ENCODE data around the gene EEF2K.
A peak's percentile ranks its signal among the peaks of the same experiment; 100 is the strongest.
"Not testable (repeated sequence)": the region's sequence is repeated elsewhere in the genome, so short reads cannot be mapped to it uniquely, and the experiment has no call there.

The EEF2K gene

DNA sequence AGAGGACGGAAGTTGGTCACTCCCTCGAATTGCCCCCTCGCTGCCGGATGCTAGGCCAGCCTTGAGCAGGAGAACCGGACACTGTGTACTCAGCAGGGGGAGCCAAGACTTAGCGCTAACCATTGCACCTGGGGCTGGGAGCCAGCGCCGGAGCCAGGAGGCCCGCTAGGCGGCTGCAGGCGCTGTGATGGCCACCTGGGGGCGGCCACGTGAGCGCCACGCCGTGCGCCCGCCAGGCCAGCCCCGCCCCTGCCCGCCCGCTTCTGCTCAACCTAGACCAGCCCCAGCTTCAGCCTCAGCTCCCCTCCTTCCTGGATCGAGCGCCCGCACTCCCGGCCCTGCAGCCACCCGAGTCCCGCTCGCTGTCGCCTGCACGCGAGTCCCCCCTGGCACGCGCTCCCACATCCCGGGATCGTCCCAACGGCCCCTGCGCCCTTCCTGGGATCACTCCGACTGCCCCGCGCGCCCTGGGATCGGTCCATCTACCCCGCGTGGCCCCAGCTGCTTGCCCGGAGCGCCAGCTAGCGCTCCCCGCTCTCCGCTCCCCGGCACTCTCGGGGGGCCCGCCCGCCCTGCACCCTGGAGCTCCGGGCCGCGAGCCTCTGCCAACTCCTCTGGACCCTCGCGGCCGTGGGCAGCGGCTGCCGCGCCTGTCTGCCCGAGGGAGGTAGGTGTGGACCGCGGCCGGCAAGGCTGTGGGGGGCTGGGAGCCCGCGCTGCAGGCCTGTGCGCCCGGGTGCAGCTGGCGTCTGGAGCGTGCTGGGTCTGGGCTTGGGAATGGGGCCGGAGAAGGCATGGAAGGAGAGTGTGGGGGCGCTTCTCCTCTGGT, at the start of gene EEF2K:
Gene EEF2K, plus strand, starts transcription at position 266 of the 829 bp plus-strand sequence. CDS start 19,452 bp downstream, outside the sequence.
- DNase-seq (ENCODE audit: low read depth in 2 of 2), result peak; percentile 66 to 85

GRCh38 chr16:22161401-22161800, 44.7 kb upstream of the EEF2K start:
- DNase-seq (ENCODE audit: low read depth in 2 of 2), result no peak

- peak; percentile 27 to 49 for DNase-seq (ENCODE audit: low read depth in 2 of 2)
Measured at GRCh38 chr16:22161999-22162655, 44.0 kb upstream of the EEF2K start, which contains the start of gene SDR42E2. Gene SDR42E2 (plus strand): TSS chr16:22162506. CDS start chr16:22165583, 3,077 bp downstream.

DNA sequence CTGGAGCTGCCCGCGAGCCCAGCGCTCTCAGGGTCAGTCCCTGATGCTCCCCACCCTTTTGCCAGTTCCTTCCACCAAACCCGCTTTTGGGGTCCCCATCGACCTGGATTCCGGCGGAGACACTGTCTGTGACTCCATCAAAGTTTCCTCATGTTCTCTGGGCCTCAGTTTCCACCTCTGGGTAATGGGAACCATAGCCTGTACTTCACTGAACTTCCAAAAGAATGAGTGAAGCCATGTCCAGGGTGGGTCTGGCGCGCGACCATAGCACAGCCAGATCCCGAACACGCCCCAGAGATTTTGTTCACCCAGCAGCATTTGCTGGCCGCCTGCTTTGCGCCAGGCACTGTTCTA, 43.4 kb upstream of the EEF2K start:
- no peak for DNase-seq (ENCODE audit: low read depth in 2 of 2)

DNA sequence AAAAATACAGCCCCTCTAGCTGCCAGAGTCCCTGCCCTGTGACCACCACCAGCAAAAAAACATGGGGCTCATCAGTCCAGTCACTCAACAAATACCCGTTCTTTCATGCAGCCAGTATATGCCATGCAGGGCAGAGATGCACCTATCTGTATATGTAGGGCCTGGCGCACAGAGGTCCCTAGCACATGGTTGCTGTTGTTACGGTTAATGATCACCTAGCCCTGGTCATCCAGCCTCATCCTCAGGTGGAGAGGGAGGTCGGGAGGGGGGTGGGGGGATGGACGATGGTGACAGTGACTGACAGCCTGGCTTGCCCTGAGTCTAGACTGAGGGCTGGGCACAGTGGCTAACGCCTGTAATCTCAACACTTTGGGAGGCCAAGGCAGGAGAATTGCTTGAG, 42.3 kb upstream of the EEF2K start:
- no peak for DNase-seq (ENCODE audit: low read depth in 2 of 2)

- DNase-seq (ENCODE audit: low read depth in 2 of 2), result no peak
Measured at GRCh38 chr16:22164482-22164881, 41.6 kb upstream of the EEF2K start.

DNA sequence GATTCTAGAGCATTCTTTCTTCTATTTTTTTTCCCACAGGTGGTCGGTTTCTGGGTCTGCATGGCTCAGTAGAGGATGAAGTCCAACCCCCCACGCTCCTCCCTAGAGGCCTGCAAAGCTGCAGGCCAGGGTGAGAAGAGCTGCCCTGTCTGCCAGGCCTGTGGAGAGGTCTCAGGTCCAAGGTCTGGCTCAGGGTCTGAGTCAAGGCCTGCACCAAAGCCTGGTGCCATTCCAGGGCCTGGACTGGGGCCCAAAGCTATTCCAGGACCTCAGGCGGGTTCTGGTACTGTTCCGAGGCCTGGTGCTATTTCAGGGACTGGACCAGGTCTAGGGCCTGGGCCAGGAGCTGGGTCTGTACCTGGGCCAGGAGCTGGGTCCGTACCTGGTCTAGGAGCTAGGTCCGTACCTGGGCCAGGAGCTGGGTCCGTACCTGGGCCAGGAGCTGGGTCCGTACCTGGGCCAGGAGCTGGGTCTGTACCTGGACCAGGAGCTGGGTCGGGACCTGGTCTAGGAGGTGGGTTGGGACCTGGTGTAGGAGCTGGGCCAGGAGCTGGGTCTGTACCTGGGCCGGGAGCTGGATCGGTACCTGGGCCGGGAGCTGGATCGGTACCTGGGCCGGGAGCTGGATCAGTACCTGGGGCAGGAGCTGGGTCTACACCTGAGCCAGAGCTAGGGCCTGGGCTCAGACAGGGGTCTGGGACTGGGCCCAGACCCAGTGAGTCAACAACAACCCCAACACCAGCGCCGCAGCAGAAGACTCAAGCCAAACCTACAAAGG, 40.4 kb upstream of the EEF2K start:
- no peak for DNase-seq (ENCODE audit: low read depth in 2 of 2)

GRCh38 chr16:22171953-22172352, 34.1 kb upstream of the EEF2K start:
- DNase-seq (ENCODE audit: low read depth in 2 of 2), result no peak

DNA sequence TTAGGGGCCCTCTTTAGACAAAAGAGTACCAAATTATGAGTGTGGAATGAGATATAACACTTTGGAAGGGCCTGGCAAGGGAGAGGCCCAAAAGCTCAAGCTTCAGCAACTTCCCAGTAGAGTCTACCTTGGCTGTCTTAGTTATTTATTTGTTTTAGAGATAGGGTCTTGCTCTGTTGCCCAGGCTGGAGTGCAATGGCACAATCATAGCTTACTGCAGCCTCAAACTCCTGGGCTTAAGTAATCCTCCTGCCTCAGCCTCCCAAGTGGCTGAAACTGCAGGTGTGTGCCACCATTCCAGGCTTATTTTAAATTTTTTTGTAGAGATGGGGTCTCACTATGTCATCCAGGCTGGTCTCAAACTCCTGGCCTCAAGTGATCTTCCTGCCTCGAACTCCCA, 33.4 kb upstream of the EEF2K start:
- not testable (repeated sequence) for DNase-seq (ENCODE audit: low read depth in 2 of 2)

- DNase-seq (ENCODE audit: low read depth in 2 of 2), result no peak
Measured at GRCh38 chr16:22174642-22175041, 31.4 kb upstream of the EEF2K start.

- DNase-seq (ENCODE audit: low read depth in 2 of 2), result no peak
Measured at GRCh38 chr16:22177968-22178930, 27.8 kb upstream of the EEF2K start.

DNA sequence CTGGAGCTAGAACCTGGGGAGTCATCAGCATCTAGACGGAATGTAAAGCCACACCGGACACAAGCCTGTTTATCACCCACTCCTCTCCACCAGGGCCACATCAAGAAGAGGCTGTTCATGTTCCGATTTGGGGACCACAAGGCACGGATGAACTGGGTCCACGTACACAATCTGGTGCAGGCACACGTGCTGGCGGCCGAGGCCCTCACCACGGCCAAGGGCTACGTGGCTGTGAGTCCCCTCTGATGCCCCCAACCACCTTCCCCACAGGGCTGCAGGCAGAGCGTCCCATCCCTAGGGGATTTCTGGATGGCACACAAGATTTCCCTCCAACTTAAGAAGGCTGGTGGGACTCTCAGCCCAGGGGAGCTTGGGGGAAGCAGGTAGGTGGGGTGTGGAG, 24.7 kb upstream of the EEF2K start:
- DNase-seq (ENCODE audit: low read depth in 2 of 2), result no peak

DNA sequence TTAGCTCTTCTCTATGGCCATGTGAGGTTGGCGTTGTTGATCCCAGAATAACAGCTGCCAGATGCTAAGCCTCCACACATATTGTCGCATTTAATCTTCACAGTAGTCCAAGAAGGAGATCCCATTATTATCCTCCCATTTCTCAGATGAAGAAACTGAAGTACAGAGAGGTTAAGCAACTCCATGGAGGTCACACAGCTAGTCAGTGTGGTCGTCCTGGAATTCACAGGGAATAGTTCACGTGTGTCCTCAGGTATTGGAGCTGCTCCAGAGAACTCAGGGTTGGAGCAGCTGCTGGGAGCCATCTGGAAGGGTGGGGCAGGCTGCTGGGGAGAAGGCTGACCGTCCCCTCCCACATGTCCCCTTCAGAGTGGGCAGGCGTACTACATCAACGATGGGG, 24.2 kb upstream of the EEF2K start:
- DNase-seq (ENCODE audit: low read depth in 2 of 2), result no peak

GRCh38 chr16:22183335-22183734, 22.7 kb upstream of the EEF2K start:
- no peak for DNase-seq (ENCODE audit: low read depth in 2 of 2)

DNA sequence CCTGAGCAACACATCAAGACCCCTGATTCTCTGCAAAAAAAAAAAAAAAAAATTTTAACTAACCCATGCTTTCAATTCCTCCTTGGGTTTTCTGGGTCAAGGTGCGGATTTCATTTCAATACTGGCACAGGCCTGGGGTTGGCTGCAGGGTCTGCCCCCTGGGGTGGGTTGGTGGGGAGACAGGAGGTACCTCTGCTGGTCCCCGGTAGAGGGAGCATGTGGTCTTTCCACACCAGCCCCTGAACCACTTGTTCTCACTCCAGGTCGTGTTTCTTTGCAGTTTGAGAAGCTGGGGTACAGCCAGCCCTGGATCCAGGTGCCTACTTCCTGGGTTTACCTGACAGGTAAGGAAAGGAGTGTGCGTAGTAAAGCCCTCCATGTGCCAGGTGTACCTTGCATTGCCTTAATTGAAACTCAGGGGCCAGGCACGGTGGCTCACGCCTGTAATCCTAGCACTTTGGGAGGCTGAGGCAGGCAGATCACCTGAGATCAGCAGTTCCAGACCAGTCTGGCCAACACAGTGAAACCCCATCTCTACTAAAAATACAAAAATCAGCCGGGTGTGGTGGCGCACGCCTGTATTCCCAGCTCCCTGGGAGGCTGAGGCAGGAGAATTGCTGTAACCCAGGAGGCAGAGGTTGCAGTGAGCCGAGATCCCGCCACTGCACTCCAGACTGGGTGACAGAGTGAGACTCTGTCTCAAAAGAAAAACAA, 22.0 kb upstream of the EEF2K start:
- DNase-seq (ENCODE audit: low read depth in 2 of 2), result no peak

DNA sequence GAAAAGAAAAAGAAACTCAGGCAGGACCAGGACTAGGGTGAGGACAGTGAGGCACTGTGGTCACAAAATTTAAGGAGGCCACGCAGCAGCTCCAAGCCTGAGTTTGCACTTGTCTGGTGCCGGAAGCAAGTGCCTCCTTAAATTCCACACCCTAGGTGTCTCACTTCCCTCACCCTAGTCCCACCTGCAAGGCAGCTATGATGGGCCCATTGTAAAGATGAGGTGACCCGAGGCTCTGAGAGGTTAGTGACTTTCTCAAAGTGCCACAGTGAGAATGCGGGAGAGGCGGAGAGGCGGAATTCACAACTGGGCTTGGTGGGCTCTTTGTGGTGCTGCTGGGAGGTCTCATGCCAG, 21.5 kb upstream of the EEF2K start:
- no peak for DNase-seq (ENCODE audit: low read depth in 2 of 2)

GRCh38 chr16:22186517-22186916, 19.6 kb upstream of the EEF2K start:
- DNase-seq (ENCODE audit: low read depth in 2 of 2), result no peak

DNA sequence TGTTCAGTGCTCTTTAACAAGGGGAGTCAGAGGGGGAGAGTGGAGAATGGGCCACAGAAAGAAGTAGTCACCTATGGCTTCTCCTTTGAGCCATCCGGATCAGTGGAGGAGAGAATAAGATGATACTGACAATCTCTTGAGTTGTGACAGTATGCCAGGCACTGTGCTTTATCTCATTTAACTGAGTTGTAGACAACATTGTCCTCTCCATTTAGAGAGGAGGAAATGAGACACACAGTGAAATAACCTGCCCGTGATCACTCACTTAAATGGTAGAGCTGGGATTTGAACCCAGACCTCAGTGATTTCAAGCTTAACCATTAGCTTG, 17.8 kb upstream of the EEF2K start:
- no peak for DNase-seq (ENCODE audit: low read depth in 2 of 2)

- peak in 1 of 2 donors; percentile 54 for DNase-seq (ENCODE audit: low read depth in 2 of 2)
Measured at GRCh38 chr16:22188595-22189442, 17.3 kb upstream of the EEF2K start.

Data from stimulated activated CD4-positive, alpha-beta T cell treated with anti-CD3 and anti-CD28 coated beads, Interleukin-1b, Interleukin-23, amount 100 ng/mL, for 4 hours (primary cell).